GM19468 (cell line): ENCODE measurements around the gene ENG.
"Not testable (repeated sequence)": the region's sequence is repeated elsewhere in the genome, so short reads cannot be mapped to it uniquely, and the experiment has no call there.

Experiments used
- ATAC-seq: cut with Tn5 transposase; IDR thresholded peaks from one replicate; pipeline ENCODE4 v1.9.1; 2021; ENCODE audit warnings: mild to moderate bottlenecking, moderate library complexity, moderate number of reproducible peaks; ENCODE audit not compliant: unreplicated experiment; ENCODE audit errors: extremely low read depth

The ENG gene

GRCh38 chr9:127854184-127854806 is at the start of gene ENG:
Gene ENG, minus strand, starts transcription at chr9:127854658. Its CDS starts 303 bp downstream, at chr9:127854355.
- no peak for ATAC-seq

GRCh38 chr9:127903557-127904475 is 49.4 kb upstream of the ENG start:
- no peak for ATAC-seq

GRCh38 chr9:127899128-127899943 is 44.9 kb upstream of the ENG start, which contains the start of gene ST6GALNAC6:
Gene ST6GALNAC6, minus strand, starts transcription at chr9:127899603. Its CDS starts 1,622 bp downstream, at chr9:127897981.
- no peak for ATAC-seq

GRCh38 chr9:127898433-127899127 is 44.1 kb upstream of the ENG start:
- no peak for ATAC-seq

- no peak for ATAC-seq
Measured at GRCh38 chr9:127897193-127897692, 42.8 kb upstream of the ENG start.

- no peak for ATAC-seq
Measured at GRCh38 chr9:127896395-127897192, 42.1 kb upstream of the ENG start.

DNA sequence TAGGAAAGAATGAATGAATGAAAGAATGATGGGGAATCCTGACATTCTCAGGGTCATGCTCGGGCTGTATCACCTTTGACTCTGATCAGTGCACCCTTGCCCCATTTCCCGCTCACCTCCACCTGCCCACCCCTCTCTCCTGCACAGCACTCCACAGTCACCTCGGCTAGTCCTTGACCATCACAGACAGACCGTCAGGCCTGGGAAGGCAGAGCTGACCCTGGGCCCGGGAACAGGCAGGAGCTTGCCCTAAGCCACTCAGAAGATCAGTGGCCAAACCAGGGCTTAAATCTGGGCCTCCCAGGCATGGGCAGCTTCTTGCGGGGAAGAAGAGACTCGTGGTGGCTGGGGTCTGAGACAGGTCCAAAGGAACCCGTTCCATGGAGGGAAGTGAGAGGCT is 41.4 kb upstream of the ENG start:
- ATAC-seq: no peak

GRCh38 chr9:127893392-127893791 is 38.9 kb upstream of the ENG start:
- no peak for ATAC-seq

DNA sequence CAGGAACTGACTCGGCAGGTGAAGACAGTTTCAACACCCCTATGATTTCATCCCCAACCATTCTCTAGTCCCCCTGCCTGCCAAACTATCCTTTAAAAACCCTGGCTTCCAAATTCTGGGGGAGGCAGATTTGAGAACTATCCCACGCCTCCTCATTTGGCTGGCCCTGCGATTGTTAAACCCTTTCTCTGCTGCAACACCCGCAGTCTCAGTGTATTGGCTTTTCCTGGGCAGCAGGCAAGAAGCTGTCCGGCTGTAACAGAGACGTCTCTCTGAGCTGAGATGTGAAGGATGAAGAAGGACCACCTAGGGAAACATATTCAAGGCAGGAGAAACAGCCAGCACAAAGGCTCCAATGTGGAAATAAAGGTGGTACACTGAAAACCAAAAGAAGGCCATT is 38.4 kb upstream of the ENG start:
- no peak for ATAC-seq

DNA sequence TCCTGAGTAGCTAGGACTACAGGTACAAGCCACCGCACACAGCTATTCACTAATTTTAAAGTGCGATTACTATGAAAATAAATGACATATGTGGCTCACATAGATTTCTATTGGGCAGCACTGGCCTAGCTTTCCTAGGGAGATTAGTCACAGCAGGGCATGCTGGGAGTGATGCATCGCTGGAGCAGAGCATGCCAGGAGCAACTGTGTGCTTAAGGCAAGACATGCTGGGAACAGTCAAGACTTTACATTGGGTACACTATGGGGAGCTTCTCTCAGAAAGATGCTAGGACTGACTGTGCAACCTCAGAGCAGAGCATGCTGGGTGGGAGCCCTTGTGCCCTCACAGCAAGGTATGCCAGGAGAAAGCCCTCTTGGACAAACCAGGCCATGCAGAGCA is 35.6 kb upstream of the ENG start:
- no peak for ATAC-seq

DNA sequence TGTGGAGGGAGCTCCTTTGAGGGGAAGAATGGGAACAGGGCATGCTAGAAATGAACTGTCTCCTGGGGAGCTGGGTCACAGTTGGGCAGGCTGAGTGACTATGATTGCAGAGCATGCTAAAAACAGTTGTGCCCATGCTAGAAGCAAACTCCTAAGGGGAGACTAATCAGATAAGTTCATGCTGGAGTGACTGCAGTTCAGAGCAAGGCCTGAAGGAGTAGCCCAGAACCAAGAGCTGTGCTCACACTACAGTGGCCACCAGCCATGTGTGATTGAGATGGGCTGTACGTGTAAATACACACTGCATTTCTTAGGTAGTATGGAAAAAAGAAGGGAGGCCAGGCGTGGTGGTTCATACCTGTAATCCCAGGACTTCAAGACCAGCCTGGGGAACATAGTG is 33.3 kb upstream of the ENG start:
- no peak for ATAC-seq

DNA sequence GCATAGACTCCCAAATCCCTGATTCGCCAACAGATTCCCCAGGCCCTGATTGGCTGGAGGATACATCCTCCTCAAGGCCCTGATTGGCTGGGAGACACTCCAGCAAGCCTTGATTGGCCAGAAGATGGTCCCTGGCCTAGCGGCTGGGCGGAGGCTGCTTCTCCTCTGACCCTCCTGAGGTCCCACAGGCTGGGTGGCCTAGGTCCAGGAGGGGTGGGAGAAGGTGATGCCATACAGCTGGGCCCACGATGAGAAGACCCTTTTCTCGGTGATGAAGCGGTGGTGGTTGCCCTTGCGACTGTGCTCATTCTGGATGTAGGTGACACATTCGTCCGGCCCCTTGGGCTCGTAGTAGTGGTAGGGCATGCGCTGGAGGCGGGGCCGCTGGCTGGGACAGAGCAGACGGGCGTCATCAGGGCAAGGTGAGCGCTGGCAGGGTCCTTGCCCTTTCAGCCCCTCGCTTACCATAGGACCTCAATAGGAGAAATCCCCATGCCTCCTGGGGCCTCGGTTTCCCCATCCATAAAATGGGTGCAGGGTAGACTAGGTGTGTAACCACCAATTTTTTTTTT is 32.0 kb upstream of the ENG start:
- ATAC-seq: no peak

GRCh38 chr9:127885508-127886281 is 31.2 kb upstream of the ENG start:
- no peak for ATAC-seq

- ATAC-seq: no peak
Measured at GRCh38 chr9:127884976-127885490, 30.6 kb upstream of the ENG start.

DNA sequence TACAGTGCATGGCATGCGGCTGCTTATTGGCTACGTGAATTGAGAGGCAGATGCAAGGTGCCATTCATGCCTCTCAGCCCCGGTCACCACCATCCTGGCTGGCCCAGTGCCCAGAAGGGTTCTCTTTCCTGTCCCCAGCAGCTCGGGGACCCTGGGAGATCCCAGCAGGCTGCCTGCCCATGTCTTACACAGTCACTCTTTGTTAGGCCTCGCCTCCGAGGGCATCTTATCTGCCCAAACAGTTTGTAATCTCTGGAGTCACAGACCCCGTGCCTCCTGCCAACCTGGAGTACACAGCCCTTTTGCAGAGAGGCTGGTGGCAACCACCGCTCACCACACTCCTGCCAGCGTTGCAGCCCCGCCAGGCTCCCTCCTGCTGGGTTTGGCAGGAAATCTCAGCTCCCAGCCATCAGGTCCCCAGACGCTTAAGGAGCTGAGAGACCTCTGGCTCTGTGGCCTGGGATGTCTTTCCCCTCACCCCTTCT is 30.0 kb upstream of the ENG start:
- no peak for ATAC-seq

DNA sequence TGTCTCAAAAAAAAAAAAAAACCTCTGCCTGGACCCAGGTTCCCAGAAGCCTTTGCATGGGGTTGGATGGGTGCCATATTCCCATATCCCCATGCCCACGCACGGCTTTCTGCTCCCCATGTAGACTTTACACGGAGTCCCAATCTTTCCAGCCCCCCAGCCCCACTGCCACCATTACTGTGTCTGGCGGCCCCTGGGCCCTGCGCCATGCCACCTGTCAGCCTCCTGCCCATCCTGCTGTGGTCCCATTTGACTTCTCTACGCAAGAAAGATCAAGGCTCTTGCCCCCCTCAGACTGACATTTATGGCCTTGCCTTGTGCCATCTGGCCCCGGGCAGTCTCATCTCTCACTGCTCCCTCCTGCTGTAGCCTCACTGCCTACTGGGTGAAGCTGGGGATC is 29.5 kb upstream of the ENG start:
- no peak for ATAC-seq

- not testable (repeated sequence) for ATAC-seq
Measured at GRCh38 chr9:127881715-127882114, 27.3 kb upstream of the ENG start.

DNA sequence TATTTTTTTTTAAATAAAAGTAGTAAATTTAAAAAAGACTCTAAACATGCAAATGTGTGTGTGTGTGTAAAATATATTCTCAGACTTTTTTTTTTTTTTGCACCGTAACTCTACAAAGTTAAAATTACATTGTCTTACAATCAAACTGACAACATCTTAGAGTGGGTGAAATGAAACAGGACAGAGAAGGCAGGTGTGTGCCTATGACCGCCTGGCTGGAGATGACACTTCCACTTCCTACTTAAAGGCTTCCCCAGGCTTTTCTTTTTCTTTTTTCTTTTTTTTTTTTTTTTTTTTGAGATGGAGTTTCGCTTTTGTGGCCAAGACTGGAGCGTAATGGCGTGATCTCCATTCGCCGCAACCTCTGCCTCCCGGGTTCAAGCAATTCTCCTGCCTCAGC is 25.7 kb upstream of the ENG start:
- no peak for ATAC-seq
